Stimulated activated naive CD8-positive, alpha-beta T cell treated with anti-CD3 and anti-CD28 coated beads, Interleukin-15, amount 100 ng/mL, for 72 hours (primary cell): ENCODE data around the gene PPP2R2B.
"Not testable (repeated sequence)": the region's sequence is repeated elsewhere in the genome, so short reads cannot be mapped to it uniquely, and the experiment has no call there.

Experiments
- ATAC-seq: fragments of 150-1000 bp; cut with Tn5 transposase; 2 replicates; pipeline ENCODE4 v1.10.0; 2021; ENCODE audit warnings: mild to moderate bottlenecking, moderate library complexity
- DNase-seq, 2 donors: peaks; one replicate each; pipeline ENCODE4 v3.0.0; 2021 to 2022
- H3K27ac Mint-ChIP-seq, 2 donors: one replicate each; pipeline ENCODE4 v1.8.0; 2022; ENCODE audit warnings: mild to moderate bottlenecking in 2 of 2, mixed read lengths in 2 of 2, moderate library complexity in 2 of 2
- H3K27me3 Mint-ChIP-seq: one replicate; pipeline ENCODE4 v1.8.0; 2022; ENCODE audit warnings: mixed read lengths
- H3K4me1 Mint-ChIP-seq: one replicate; pipeline ENCODE4 v1.8.0; 2022; ENCODE audit warnings: mild to moderate bottlenecking, mixed read lengths
- H3K4me3 Mint-ChIP-seq, 2 donors: one replicate each; pipeline ENCODE4 v1.8.0; 2022; ENCODE audit warnings: mild to moderate bottlenecking in 2 of 2, mixed read lengths in 2 of 2, moderate library complexity in 1 of 2
- H3K9me3 Mint-ChIP-seq, 2 donors: one replicate each; pipeline ENCODE4 v1.8.0; 2022; ENCODE audit warnings: mixed read lengths in 2 of 2

PPP2R2B gene

GRCh38 chr5:146589028-146589345 lies 289.6 kb downstream of the PPP2R2B start:
- no peak for DNase-seq
- H3K27me3 Mint-ChIP-seq = peaks cover under 1% of the 10 kb centered on the region
- H3K9me3 Mint-ChIP-seq = no peaks in the 10 kb centered on the region
- no peak overlapping the region for H3K27ac Mint-ChIP-seq
- no peak for ATAC-seq
- no peak overlapping the region for H3K4me3 Mint-ChIP-seq
- H3K4me1 Mint-ChIP-seq = no peaks in the 10 kb centered on the region

GRCh38 chr5:146588331-146589027 lies 290.1 kb downstream of the PPP2R2B start:
- no peak for DNase-seq

DNA sequence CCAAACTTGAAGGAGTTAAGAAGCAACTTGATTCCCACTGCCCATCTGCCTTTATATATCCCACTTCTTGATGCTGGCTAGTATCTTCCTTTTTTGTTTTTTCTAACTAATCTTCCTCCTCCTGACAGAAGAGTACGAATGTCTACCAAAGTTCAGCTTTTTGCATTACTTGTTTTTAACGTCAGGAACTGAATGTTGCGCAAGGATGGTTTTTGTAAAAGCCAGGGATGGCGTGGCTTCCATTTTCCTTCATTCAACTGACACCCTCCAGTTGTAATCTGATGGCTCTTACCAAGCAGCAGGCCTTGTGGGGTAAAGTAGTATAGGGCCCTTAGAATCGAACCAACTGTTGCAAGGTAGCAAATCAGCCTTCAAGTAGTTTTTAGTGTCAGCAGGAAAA lies 291.8 kb downstream of the PPP2R2B start:
- no peaks in the 10 kb centered on the region for H3K4me1 Mint-ChIP-seq
- H3K27me3 Mint-ChIP-seq = peaks cover 7% of the 10 kb centered on the region
- ATAC-seq = no peak
- H3K27ac Mint-ChIP-seq = no peak overlapping the region
- H3K4me3 Mint-ChIP-seq = no peak overlapping the region
- no peak for DNase-seq
- no peaks in the 10 kb centered on the region for H3K9me3 Mint-ChIP-seq

More at GRCh38 chr5:146588331-146589027, 290.1 kb downstream of the PPP2R2B start:
- H3K27ac Mint-ChIP-seq = no peak overlapping the region
- ATAC-seq = no peak
- H3K27me3 Mint-ChIP-seq = peaks cover 6% of the 10 kb centered on the region
- H3K4me3 Mint-ChIP-seq = no peak overlapping the region
- H3K4me1 Mint-ChIP-seq = no peaks in the 10 kb centered on the region
- H3K9me3 Mint-ChIP-seq = no peaks in the 10 kb centered on the region

GRCh38 chr5:146584750-146585149 lies 293.8 kb downstream of the PPP2R2B start:
- ATAC-seq = no peak
- Mint-ChIP-seq H3K4me3 (no peak overlapping the region), H3K27ac (no peak overlapping the region), H3K9me3 (no peaks in the 10 kb centered on the region), H3K4me1 (no peaks in the 10 kb centered on the region), H3K27me3 (peaks cover 7% of the 10 kb centered on the region)
- no peak for DNase-seq

DNA sequence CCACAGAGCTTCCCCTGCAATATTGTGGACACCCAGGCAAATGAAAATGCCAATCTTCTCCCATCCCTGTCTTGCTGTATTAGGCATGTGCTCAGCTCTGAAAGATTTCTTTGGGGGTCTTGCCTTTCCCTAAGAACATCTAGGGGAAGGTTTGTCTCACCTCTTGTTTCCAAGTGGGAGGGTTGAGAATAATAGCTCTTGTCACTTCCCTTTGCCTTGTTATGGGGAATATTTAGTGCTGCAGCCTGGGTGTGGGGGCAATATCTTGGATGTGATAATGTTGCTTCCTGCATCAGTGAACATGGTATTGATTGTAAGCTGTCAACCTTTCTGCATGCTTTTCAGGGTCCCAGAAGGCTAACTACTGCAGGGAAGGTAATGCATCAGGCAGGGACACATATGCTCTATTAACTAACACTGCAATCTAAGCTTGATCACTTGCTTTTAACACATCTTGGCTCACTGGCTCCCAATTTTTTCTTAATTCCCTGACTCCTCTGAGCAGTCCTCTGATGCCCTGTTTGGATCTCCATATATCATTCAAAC lies 296.4 kb downstream of the PPP2R2B start:
- Mint-ChIP-seq H3K4me3 (no peak overlapping the region), H3K9me3 (peaks cover 0 to under 1% of the 10 kb centered on the region in 2 donors), H3K4me1 (no peaks in the 10 kb centered on the region), H3K27me3 (peaks cover 19% of the 10 kb centered on the region), H3K27ac (no peak overlapping the region)
- no peak for ATAC-seq
- no peak for DNase-seq

GRCh38 chr5:146580237-146580636 lies 298.3 kb downstream of the PPP2R2B start:
- Mint-ChIP-seq H3K27ac (no peak overlapping the region), H3K4me1 (no peaks in the 10 kb centered on the region), H3K27me3 (peaks cover 19% of the 10 kb centered on the region), H3K9me3 (peaks cover 11% of the 10 kb centered on the region in 2 donors), H3K4me3 (no peak overlapping the region)
- no peak for DNase-seq
- ATAC-seq = no peak

GRCh38 chr5:146574713-146575112 lies 303.8 kb downstream of the PPP2R2B start:
- Mint-ChIP-seq H3K27ac (no peak overlapping the region), H3K27me3 (peaks cover 12% of the 10 kb centered on the region), H3K4me3 (no peak overlapping the region), H3K9me3 (peaks cover 11% of the 10 kb centered on the region in 2 donors), H3K4me1 (no peaks in the 10 kb centered on the region)
- ATAC-seq = no peak
- DNase-seq = no peak

GRCh38 chr5:146568161-146568560 lies 310.4 kb downstream of the PPP2R2B start:
- ATAC-seq = no peak
- Mint-ChIP-seq H3K9me3 (no peaks in the 10 kb centered on the region), H3K27ac (no peak overlapping the region), H3K27me3 (no peaks in the 10 kb centered on the region), H3K4me3 (no peak overlapping the region), H3K4me1 (no peaks in the 10 kb centered on the region)
- no peak for DNase-seq

DNA sequence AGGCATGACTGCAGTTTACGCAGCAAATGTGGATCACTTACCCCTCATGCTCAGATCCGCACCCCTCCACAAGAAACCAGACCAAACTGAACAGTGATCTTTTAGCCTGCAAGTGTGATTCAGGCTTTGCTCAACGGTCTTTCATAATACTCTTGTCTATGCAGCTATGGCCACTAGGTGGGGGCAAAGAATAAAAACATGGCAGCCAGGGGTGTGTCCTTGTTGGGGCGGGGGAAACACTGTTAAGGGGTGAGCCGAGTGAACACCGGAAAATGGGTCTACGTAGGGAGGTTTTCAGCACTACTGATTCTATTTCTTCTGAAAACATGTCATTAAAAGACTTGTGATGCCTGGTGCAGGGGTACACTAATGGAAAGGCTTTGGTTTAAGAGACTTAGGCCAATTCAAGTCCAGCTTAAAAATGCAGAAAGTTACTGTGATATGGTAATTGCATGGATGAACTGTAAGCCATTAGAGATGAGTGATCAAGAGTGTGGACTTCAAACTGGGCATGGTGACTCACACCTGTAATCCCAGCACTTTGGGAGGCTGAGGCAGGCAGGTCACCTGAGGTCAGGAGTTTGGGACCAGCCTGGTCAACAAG lies 312.7 kb downstream of the PPP2R2B start:
- no peak overlapping the region for H3K27ac Mint-ChIP-seq
- DNase-seq (peak; percentile 54 to 62), ATAC-seq (peak; percentile 94)
- H3K9me3 Mint-ChIP-seq = no peaks in the 10 kb centered on the region
- H3K4me3 Mint-ChIP-seq = peak overlapping the region in 1 of 2 donors; percentile 12
- H3K4me1 Mint-ChIP-seq = no peaks in the 10 kb centered on the region
- H3K27me3 Mint-ChIP-seq = no peaks in the 10 kb centered on the region

GRCh38 chr5:146564007-146564762 lies 314.4 kb downstream of the PPP2R2B start:
- ATAC-seq (no peak), DNase-seq (no peak)
- peaks cover 9% of the 10 kb centered on the region for H3K27me3 Mint-ChIP-seq
- H3K9me3 Mint-ChIP-seq = no peaks in the 10 kb centered on the region
- no peaks in the 10 kb centered on the region for H3K4me1 Mint-ChIP-seq
- no peak overlapping the region for H3K4me3 Mint-ChIP-seq
- H3K27ac Mint-ChIP-seq = no peak overlapping the region

DNA sequence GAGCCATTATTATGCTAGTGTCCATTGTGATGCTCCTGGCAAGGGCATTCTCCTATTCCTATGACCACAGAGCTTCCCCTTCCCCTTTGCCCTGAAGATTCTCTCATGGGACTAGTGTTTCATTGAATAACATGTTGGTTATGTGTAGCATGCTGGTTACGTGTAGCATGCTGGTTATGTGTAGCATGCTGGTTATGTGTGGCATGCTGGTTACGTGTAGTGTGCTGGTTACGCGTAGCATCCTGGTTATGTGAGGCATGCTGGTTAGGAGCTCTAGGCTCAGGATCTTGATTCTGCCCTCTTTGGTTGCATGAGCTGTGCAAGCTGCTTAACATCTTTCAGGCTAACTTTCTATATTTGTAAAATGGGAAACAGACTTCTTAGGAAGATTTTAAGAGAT lies 316.1 kb downstream of the PPP2R2B start:
- ATAC-seq = no peak
- no peak for DNase-seq
- Mint-ChIP-seq H3K4me1 (no peaks in the 10 kb centered on the region), H3K27me3 (peaks cover 9% of the 10 kb centered on the region), H3K27ac (no peak overlapping the region), H3K4me3 (no peak overlapping the region), H3K9me3 (no peaks in the 10 kb centered on the region)

- Mint-ChIP-seq H3K27me3 (peaks cover 9% of the 10 kb centered on the region), H3K4me1 (no peaks in the 10 kb centered on the region), H3K4me3 (no peak overlapping the region), H3K9me3 (no peaks in the 10 kb centered on the region), H3K27ac (no peak overlapping the region)
- DNase-seq (no peak), ATAC-seq (no peak)
Observed at GRCh38 chr5:146561711-146562110, 316.8 kb downstream of the PPP2R2B start.

GRCh38 chr5:146560205-146560812 lies 318.2 kb downstream of the PPP2R2B start:
- no peak for ATAC-seq
- H3K4me1 Mint-ChIP-seq = no peaks in the 10 kb centered on the region
- no peak overlapping the region for H3K27ac Mint-ChIP-seq
- no peaks in the 10 kb centered on the region for H3K9me3 Mint-ChIP-seq
- no peak for DNase-seq
- H3K27me3 Mint-ChIP-seq = peaks cover 9% of the 10 kb centered on the region
- no peak overlapping the region for H3K4me3 Mint-ChIP-seq

DNA sequence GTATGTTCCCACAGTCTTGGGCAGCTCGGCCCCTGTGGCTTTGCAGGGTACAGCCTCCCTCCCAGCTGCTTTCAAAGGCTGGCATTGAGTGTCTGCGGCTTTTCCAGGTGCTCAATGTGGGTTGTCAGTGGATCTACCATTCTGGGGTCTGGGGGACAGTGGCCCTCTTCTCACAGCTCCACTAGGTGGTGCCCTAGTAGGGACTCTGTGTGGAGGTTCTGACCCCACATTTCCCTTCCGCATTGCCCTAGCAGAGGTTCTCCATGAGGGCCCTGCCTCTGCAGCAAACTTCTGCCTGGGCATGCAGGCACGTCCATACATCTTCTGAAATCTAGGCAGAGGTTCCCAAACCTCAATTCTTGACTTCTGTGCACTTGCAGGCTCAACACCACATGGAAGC lies 321.7 kb downstream of the PPP2R2B start:
- not testable (repeated sequence) for H3K27ac Mint-ChIP-seq, ATAC-seq, H3K4me1 Mint-ChIP-seq, H3K4me3 Mint-ChIP-seq, H3K27me3 Mint-ChIP-seq, H3K9me3 Mint-ChIP-seq, DNase-seq

DNA sequence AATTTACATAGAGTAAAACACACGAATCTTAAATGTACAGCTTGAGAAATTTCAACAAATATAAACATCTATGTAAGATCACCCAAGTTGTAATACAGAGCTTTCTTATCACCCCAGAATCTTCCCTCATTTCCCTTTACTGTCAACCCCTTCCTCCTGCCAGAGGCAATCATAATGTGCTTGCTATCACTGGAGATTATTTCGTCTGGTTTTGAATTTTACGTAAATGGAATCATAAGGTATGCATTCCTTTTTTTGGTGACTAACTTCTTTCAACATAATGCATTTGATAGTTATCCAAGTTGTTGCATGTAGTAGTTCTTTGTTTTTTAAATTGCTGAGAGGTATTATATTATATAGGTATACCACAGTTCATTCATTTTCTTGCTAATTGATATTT lies 325.1 kb downstream of the PPP2R2B start:
- no peak for ATAC-seq
- Mint-ChIP-seq H3K27me3 (peaks cover 7% of the 10 kb centered on the region), H3K4me3 (no peak overlapping the region), H3K27ac (no peak overlapping the region), H3K9me3 (no peaks in the 10 kb centered on the region), H3K4me1 (no peaks in the 10 kb centered on the region)
- no peak for DNase-seq

DNA sequence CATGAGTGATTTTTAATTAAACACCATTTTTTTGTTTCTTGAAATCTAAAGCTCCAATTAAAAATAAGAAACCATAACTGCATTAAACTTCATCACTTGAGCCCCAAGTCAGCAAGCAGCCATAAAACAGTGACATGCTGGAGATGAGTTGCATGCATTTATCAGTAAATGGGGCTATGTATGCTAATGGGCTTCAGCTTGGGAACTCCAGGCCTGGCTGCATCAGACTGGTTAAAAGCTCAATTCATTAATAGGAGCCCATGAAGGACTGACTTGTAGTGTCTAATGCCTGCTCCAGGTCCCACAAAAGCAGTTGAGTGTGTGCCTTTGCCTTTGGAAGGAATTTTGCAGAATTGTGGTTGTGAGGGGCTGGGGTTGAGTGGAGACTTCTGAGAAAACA lies 328.9 kb downstream of the PPP2R2B start:
- H3K9me3 Mint-ChIP-seq = no peaks in the 10 kb centered on the region
- peaks cover 7% of the 10 kb centered on the region for H3K27me3 Mint-ChIP-seq
- DNase-seq (no peak), ATAC-seq (no peak)
- no peak overlapping the region for H3K27ac Mint-ChIP-seq
- no peaks in the 10 kb centered on the region for H3K4me1 Mint-ChIP-seq
- H3K4me3 Mint-ChIP-seq = no peak overlapping the region
